ENCODE measurements around the gene SPATA7.

Gene SPATA7

DNA sequence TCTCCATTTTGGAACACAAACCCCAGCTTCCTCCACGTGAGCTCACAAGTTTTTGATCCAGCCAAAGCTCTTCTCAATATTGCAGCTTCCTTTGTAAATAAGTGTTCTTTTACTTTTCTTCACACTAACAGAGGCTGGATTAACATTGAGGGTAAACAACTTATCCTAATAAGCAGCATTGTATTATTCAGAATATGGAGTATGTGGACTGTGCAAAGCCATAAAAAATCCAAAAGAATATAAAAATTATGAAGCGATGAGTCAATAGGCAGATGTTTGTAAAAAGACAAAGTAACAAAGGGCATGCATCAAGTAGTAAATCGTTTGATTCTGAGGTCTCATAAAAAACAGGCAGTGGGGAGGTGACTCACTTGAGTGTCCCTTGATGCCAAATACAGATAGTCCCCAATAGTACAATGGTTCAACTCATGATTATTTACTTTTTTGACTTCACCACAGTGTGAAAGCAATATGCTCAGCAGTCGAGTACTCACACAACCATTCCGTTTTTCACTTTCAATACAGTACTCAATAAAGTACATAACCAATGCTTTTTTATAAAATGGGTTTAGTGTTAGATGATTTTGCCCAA, 39.3 kb upstream of the SPATA7 start:
- no peak overlapping the region for H3K27ac ChIP-seq (ENCODE audit: low read length)
- H3K9me3 ChIP-seq (ENCODE audit: insufficient read depth, low read length, severe bottlenecking), result no peaks in the 10 kb centered on the region
- DNase-seq, result no peak
- no peaks in the 10 kb centered on the region for H4K20me1 ChIP-seq (ENCODE audit: insufficient read depth, low read length)
- no peak overlapping the region for H3K4me3 ChIP-seq (ENCODE audit: low read depth in 1 of 2, low read length in 2 of 2)
- H3K36me3 ChIP-seq (ENCODE audit: insufficient read depth, low read length), result no peaks in the 10 kb centered on the region
- no peak overlapping the region for H3K4me2 ChIP-seq (ENCODE audit: insufficient read depth, low read length)
- H2AFZ ChIP-seq (ENCODE audit: low read depth, low read length), result no peak overlapping the region
- no peak for ATAC-seq (ENCODE audit: insufficient read depth, low read depth)
- no peaks in the 10 kb centered on the region for H3K27me3 ChIP-seq (ENCODE audit: insufficient read depth, low read length, poor library complexity)
- no peak overlapping the region for H3K9ac ChIP-seq (ENCODE audit: low read depth, low read length)
- TF ChIP-seq, protein P1, sequence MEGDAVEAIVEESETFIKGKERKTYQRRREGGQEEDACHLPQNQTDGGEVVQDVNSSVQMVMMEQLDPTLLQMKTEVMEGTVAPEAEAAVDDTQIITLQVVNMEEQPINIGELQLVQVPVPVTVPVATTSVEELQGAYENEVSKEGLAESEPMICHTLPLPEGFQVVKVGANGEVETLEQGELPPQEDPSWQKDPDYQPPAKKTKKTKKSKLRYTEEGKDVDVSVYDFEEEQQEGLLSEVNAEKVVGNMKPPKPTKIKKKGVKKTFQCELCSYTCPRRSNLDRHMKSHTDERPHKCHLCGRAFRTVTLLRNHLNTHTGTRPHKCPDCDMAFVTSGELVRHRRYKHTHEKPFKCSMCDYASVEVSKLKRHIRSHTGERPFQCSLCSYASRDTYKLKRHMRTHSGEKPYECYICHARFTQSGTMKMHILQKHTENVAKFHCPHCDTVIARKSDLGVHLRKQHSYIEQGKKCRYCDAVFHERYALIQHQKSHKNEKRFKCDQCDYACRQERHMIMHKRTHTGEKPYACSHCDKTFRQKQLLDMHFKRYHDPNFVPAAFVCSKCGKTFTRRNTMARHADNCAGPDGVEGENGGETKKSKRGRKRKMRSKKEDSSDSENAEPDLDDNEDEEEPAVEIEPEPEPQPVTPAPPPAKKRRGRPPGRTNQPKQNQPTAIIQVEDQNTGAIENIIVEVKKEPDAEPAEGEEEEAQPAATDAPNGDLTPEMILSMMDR (IDR thresholded peaks at IDR 0.05; ENCODE audit: borderline replicate concordance, extremely low read depth, low read length, poor library complexity, severe bottlenecking), result no peak
- no peak for TF ChIP-seq EZH2 (IDR thresholded peaks at IDR 0.05; ENCODE audit: borderline replicate concordance, low read depth, low read length, severe bottlenecking)
- no peaks in the 10 kb centered on the region for H3K79me2 ChIP-seq (ENCODE audit: insufficient read depth, low read length)
- no peaks in the 10 kb centered on the region for H3K4me1 ChIP-seq (ENCODE audit: insufficient read depth, low read length)

DNA sequence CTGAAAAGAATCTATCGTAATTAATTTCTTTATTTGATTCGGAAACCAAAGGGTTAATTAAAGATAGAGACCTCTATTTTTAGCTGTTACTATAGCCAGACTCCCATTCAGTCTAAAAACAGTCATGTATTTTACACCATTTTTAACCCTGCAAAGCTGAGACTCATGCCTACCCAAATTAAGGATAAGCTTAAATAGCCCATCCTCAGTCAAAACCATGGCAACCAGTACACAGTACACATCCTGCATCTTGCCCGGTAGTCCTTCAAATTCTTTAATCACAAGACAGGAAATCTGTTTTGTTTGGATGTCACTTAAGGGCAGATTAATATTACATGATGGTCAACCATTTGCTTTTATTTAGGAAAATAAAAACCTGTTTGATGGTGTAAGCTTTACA, 36.9 kb upstream of the SPATA7 start:
- no peak overlapping the region for H3K4me2 ChIP-seq (ENCODE audit: insufficient read depth, low read length)
- TF ChIP-seq, protein P1 (IDR thresholded peaks at IDR 0.05; ENCODE audit: borderline replicate concordance, extremely low read depth, low read length, poor library complexity, severe bottlenecking), result no peak
- no peak for TF ChIP-seq EZH2 (IDR thresholded peaks at IDR 0.05; ENCODE audit: borderline replicate concordance, low read depth, low read length, severe bottlenecking)
- H3K9ac ChIP-seq (ENCODE audit: low read depth, low read length), result no peak overlapping the region
- no peak overlapping the region for H3K27ac ChIP-seq (ENCODE audit: low read length)
- H3K9me3 ChIP-seq (ENCODE audit: insufficient read depth, low read length, severe bottlenecking), result no peaks in the 10 kb centered on the region
- H3K79me2 ChIP-seq (ENCODE audit: insufficient read depth, low read length), result no peaks in the 10 kb centered on the region
- no peaks in the 10 kb centered on the region for H3K36me3 ChIP-seq (ENCODE audit: insufficient read depth, low read length)
- no peaks in the 10 kb centered on the region for H4K20me1 ChIP-seq (ENCODE audit: insufficient read depth, low read length)
- no peaks in the 10 kb centered on the region for H3K27me3 ChIP-seq (ENCODE audit: insufficient read depth, low read length, poor library complexity)
- no peaks in the 10 kb centered on the region for H3K4me1 ChIP-seq (ENCODE audit: insufficient read depth, low read length)
- ATAC-seq (ENCODE audit: insufficient read depth, low read depth), result no peak
- H2AFZ ChIP-seq (ENCODE audit: low read depth, low read length), result no peak overlapping the region
- no peak for DNase-seq
- H3K4me3 ChIP-seq (ENCODE audit: low read depth in 1 of 2, low read length in 2 of 2), result no peak overlapping the region

DNA sequence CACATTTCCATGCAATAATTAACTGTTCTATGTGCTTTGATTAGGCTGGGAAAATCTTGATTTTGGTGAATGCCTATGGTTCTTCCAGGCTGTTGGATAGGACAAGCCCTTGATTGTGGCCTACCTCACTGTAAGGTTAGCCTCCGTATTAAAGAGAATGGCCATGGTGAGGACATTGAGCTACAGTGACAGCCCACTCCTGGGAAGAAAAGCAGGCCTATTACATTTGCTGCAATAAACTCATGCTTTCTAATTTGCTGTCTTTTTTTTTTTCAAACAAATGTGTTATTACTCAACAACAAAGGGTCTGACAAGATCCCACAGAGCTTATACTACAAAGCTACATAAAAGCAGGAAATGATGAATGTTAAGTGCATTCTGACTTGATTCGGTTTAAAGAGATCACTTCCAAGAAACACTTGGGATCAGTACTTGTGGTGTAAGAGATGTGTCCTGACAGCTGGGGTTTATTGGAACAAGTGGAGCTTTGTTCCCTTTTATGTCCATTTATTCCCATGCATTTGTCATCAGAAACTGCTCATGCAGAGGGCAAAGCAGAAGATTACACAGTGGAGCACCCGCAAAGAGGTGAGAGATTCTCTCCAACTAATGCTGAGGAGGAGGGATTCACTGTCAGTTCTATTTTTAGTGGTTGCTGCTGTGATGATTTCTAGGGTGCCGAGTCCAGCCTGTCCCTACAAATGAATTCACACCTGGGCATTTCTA, 33.3 kb upstream of the SPATA7 start:
- ATAC-seq (ENCODE audit: insufficient read depth, low read depth), result no peak
- Histone ChIP-seq H3K9me3 (ENCODE audit: insufficient read depth, low read length, severe bottlenecking) (no peaks in the 10 kb centered on the region), H3K4me1 (ENCODE audit: insufficient read depth, low read length) (no peaks in the 10 kb centered on the region), H3K4me3 (ENCODE audit: low read depth in 1 of 2, low read length in 2 of 2) (no peak overlapping the region), H4K20me1 (ENCODE audit: insufficient read depth, low read length) (no peaks in the 10 kb centered on the region), H2AFZ (ENCODE audit: low read depth, low read length) (no peak overlapping the region), H3K36me3 (ENCODE audit: insufficient read depth, low read length) (no peaks in the 10 kb centered on the region), H3K4me2 (ENCODE audit: insufficient read depth, low read length) (no peak overlapping the region), H3K27me3 (ENCODE audit: insufficient read depth, low read length, poor library complexity) (no peaks in the 10 kb centered on the region), H3K9ac (ENCODE audit: low read depth, low read length) (no peak overlapping the region), H3K27ac (ENCODE audit: low read length) (no peak overlapping the region), H3K79me2 (ENCODE audit: insufficient read depth, low read length) (no peaks in the 10 kb centered on the region)
- no peak for TF ChIP-seq EZH2 (IDR thresholded peaks at IDR 0.05; ENCODE audit: borderline replicate concordance, low read depth, low read length, severe bottlenecking)
- TF ChIP-seq, protein P1 (IDR thresholded peaks at IDR 0.05; ENCODE audit: borderline replicate concordance, extremely low read depth, low read length, poor library complexity, severe bottlenecking), result no peak
- no peak for DNase-seq
